K562 (cell line): ENCODE results near the gene CARD14. TPM values are rescaled to one million over a fixed set of nuclear protein-coding genes. Genes with fewer than 3 reads are reported as not detected.

Source experiments
- ELK1 ChIP-seq: sonication (generic); formaldehyde crosslinking; IDR thresholded peaks from 2 replicates; pipeline ENCODE4 v1.8.1; 2022; ENCODE audit warnings: missing genetic modification reagents
- HBP1 ChIP-seq: fragments of 450-650 bp; formaldehyde crosslinking; IDR thresholded peaks from 2 replicates; pipeline ENCODE4 v1.4.0; 2022; ENCODE audit warnings: missing genetic modification characterization
- HNRNPUL1 ChIP-seq: fragments of 200-400 bp; formaldehyde crosslinking; IDR thresholded peaks from 2 replicates; pipeline ENCODE4 v1.6.1; 2017; ENCODE audit warnings: low read length
- ILF3 ChIP-seq: fragments of 450-650 bp; IDR thresholded peaks from 2 replicates; pipeline ENCODE4 v1.6.1; 2018; ENCODE audit warnings: antibody characterized with exemption, mild to moderate bottlenecking, moderate library complexity, borderline replicate concordance
- L3MBTL2 ChIP-seq: fragments of 450-650 bp; IDR thresholded peaks from 2 replicates; pipeline ENCODE4 v1.6.1; 2016; ENCODE audit warnings: mild to moderate bottlenecking, moderate library complexity
- RB1 ChIP-seq: fragments of 450-650 bp; IDR thresholded peaks from 2 replicates; pipeline ENCODE4 v1.6.1; 2017; ENCODE audit warnings: low read depth, mild to moderate bottlenecking
- SAP30 ChIP-seq: fragments of 200-600 bp; sonication (generic); IDR thresholded peaks from 2 replicates; pipeline ENCODE4 v1.6.1; 2012; ENCODE audit warnings: borderline replicate concordance, low read depth, mild to moderate bottlenecking, moderate library complexity, low read length, control low read depth, inconsistent platforms; ENCODE audit not compliant: insufficient read depth, poor library complexity, severe bottlenecking
- SRF ChIP-seq, 2 experiments: fragments of 250-450, 450-650 bp in 1 of 2; sonication (Bioruptor Pico) in 1 of 2; sonication (generic) in 1 of 2; formaldehyde crosslinking; IDR thresholded peaks; 2 replicates each; pipeline versions ENCODE4 v1.5.0 to v1.5.1; 2020 to 2022; ENCODE audit warnings: mild to moderate bottlenecking in 1 of 2, missing genetic modification reagents in 1 of 2
- SRSF9 ChIP-seq: fragments of 200-400 bp; formaldehyde crosslinking; IDR thresholded peaks from 2 replicates; pipeline ENCODE4 v1.6.1; 2017; ENCODE audit warnings: low read depth, low read length, borderline replicate concordance
- THAP7 ChIP-seq: fragments of 250-450 bp; sonication (Bioruptor Pico); IDR thresholded peaks from 2 replicates; pipeline ENCODE4 v1.5.0; 2021
- ZNF407 ChIP-seq: fragments of 450-650 bp; IDR thresholded peaks from 2 replicates; pipeline ENCODE4 v1.6.1; 2016; ENCODE audit warnings: low read depth
- polyA plus RNA-seq, 8 experiments: library from polyadenylated mRNA; depleted of rRNA in 4 of 8; stranded (reverse) in 5 of 8; unstranded in 3 of 8; fragments of >200 nt; fragmentation: Nextera tagmentation in 2 of 8; fragmentation: Illumina TruSeq in 1 of 8; extraction: Ambion mirVana in 2 of 8; extraction: Trizol in 1 of 8; gene quantifications; 2 replicates each; pipeline versions ENCODE4 v1.2.1 to v1.2.3, GENCODE V29; 2011 to 2014; ENCODE audit warnings: inconsistent platforms in 1 of 8, missing spikeins in 1 of 8
- total RNA-seq, 7 experiments: library from RNA; depleted of rRNA in 6 of 7; stranded (reverse); fragments of >200 nt in 6 of 7; fragmentation: Illumina TruSeq in 2 of 7; extraction: Trizol in 2 of 7; gene quantifications; 2 replicates each; pipeline versions ENCODE4 v1.2.1 to v1.2.3, GENCODE V29; 2011 to 2021; ENCODE audit warnings: low replicate concordance in 1 of 7
- TF ChIP-seq, protein P1 (sequence below): sonication (generic); formaldehyde crosslinking; IDR thresholded peaks from 2 replicates; pipeline ENCODE4 v1.8.0; 2022; ENCODE audit warnings: missing genetic modification reagents, mild to moderate bottlenecking, borderline replicate concordance

CARD14 gene
- total and polyA plus RNA-seq, 9 of the 15 experiments (the other 6 are each of a cell fraction or from before 2014, with no cell fraction given), result not detected

DNA sequence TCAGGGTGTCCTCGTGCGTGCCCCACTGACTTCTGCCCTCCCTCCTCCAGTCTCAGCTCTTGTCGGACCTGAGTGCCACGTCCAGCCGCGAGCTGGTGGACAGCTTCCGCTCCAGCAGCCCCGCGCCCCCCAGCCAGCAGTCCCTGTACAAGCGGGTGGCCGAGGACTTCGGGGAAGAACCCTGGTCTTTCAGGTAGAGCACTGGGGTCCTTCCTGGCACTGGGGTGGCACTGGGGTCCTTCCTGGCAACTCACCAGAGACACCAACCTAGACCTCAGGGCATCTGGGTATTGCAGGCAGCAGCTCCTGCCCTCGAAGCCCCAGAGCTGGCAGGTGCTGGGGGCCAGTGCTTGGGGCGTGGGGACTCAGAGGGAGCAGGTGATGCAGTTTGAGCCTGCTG, 25.3 kb downstream of the CARD14 start (continued):
- TF ChIP-seq, protein P1, sequence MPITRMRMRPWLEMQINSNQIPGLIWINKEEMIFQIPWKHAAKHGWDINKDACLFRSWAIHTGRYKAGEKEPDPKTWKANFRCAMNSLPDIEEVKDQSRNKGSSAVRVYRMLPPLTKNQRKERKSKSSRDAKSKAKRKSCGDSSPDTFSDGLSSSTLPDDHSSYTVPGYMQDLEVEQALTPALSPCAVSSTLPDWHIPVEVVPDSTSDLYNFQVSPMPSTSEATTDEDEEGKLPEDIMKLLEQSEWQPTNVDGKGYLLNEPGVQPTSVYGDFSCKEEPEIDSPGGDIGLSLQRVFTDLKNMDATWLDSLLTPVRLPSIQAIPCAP (CRISPR knock-in tag), result no peak
- TF ChIP-seq ZNF407 (no peak), THAP7 (CRISPR knock-in tag) (no peak), ILF3 (no peak), RB1 (no peak), SRF (CRISPR knock-in tag; IDR thresholded peaks at IDR 0.05) (no peak), HBP1 (CRISPR knock-in tag) (no peak), SRSF9 (no peak), SAP30 (no peak), L3MBTL2 (no peak), ELK1 (CRISPR knock-in tag) (no peak), HNRNPUL1 (no peak)
- TF ChIP-seq, all 486 proteins: peak for 0
